ENCODE data around the gene PLK5. TPM values are rescaled to one million over a fixed set of nuclear protein-coding genes. Genes with fewer than 3 reads are reported as not detected.
"Not testable (repeated sequence)": the region's sequence is repeated elsewhere in the genome, so short reads cannot be mapped to it uniquely, and the experiment has no call there.

The PLK5 gene, protein sequence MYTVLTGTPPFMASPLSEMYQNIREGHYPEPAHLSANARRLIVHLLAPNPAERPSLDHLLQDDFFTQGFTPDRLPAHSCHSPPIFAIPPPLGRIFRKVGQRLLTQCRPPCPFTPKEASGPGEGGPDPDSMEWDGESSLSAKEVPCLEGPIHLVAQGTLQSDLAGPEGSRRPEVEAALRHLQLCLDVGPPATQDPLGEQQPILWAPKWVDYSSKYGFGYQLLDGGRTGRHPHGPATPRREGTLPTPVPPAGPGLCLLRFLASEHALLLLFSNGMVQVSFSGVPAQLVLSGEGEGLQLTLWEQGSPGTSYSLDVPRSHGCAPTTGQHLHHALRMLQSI
- not detected in 2 replicates for total RNA-seq

DNA sequence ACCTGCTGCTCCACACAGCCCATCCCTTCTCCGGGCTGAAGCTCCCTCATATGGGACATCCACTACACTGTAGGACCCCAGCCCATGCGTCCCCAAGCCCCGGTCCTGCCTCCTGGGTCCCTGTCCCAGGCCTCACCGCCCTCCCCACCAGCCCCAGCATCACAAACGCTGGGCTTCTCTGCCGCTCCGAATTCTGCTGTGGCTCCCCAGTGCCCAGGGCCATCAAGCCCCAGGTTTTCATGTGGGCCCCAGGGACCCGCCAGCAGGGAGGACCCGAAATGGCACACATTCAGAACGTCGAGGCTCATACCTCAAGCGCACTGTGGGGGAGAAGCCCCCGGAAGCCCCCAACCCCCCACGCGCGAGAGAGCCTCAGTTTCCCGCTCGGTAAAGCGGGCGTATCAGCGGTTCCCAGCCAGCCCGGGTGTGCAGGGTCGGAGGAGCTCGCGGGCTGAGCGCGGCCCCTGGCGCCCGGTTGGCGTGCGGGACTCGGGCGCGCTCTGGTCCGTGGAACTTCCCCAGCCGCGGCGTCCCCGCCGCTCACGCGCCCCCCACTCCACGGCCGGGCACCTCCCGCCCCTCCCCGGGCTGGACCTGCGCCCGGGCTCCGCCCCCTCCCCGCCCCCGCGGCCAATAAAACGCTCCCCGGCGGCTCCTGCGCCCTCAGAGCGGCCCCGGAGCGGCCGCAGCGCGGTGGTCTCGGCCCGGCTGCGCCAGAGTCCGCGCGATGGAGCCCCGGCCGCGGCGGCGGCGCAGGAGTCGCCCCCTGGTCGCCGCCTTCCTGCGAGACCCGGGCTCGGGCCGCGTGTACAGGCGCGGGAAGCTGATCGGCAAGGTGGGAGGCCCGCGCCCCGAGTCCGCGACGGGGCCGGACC, at the start of gene PLK5:
PLK5 (plus strand) TSS at position 666 of the 875 bp plus-strand sequence. CDS start 2,920 bp downstream, outside the sequence.
- DNase-seq (ENCODE audit: low read depth): no peak
- no peak for FAIRE-seq
- TF ChIP-seq, protein P1, sequence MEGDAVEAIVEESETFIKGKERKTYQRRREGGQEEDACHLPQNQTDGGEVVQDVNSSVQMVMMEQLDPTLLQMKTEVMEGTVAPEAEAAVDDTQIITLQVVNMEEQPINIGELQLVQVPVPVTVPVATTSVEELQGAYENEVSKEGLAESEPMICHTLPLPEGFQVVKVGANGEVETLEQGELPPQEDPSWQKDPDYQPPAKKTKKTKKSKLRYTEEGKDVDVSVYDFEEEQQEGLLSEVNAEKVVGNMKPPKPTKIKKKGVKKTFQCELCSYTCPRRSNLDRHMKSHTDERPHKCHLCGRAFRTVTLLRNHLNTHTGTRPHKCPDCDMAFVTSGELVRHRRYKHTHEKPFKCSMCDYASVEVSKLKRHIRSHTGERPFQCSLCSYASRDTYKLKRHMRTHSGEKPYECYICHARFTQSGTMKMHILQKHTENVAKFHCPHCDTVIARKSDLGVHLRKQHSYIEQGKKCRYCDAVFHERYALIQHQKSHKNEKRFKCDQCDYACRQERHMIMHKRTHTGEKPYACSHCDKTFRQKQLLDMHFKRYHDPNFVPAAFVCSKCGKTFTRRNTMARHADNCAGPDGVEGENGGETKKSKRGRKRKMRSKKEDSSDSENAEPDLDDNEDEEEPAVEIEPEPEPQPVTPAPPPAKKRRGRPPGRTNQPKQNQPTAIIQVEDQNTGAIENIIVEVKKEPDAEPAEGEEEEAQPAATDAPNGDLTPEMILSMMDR (IDR thresholded peaks at IDR 0.05; ENCODE audit: insufficient read depth, low read length, severe bottlenecking): no peak
- H3K27me3 ChIP-seq (ENCODE audit: control insufficient read depth, insufficient read depth, low read length): peaks cover 14% of the 10 kb centered on the region
- no peaks in the 10 kb centered on the region for H3K36me3 ChIP-seq (ENCODE audit: control insufficient read depth, insufficient read depth, low read length)
- H3K4me3 ChIP-seq (ENCODE audit: low read depth, low read length): no peak within 1 kb of the TSS

DNA sequence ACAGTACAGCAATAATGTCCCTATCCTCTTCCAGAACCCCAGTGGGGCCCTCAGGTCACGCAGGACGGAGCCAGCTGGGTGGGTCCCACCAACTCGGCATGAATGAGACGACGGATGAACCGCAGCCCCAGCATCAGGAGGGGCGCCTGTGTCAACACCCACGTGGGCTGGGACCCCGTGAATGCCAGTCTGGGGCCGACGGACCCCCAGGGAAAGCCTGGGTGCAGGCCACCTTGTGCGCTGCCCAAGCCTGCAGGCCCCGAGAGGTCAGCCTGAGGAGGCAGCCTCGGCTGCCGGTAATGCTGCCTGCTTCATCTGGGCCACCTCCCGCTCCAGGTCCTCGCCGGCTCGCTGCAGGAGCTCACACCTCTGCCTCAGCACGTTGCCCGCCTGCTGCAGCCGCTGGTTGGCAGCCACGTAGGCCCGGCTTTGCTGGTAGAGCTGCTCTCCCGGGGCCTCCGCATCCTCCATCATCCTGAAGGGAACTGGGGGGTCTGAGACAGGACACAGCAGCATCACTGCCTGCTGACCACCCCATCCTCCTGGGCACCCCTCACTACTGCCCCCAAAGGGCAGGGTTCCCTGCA, 49.0 kb upstream of the PLK5 start:
- no peaks in the 10 kb centered on the region for H3K27me3 ChIP-seq (ENCODE audit: control insufficient read depth, insufficient read depth, low read length)
- DNase-seq (ENCODE audit: low read depth): no peak
- no peak overlapping the region for H3K4me3 ChIP-seq (ENCODE audit: low read depth, low read length)
- TF ChIP-seq, protein P1 (IDR thresholded peaks at IDR 0.05; ENCODE audit: insufficient read depth, low read length, severe bottlenecking): no peak
- H3K36me3 ChIP-seq (ENCODE audit: control insufficient read depth, insufficient read depth, low read length): peaks cover 4% of the 10 kb centered on the region
- no peak for FAIRE-seq

DNA sequence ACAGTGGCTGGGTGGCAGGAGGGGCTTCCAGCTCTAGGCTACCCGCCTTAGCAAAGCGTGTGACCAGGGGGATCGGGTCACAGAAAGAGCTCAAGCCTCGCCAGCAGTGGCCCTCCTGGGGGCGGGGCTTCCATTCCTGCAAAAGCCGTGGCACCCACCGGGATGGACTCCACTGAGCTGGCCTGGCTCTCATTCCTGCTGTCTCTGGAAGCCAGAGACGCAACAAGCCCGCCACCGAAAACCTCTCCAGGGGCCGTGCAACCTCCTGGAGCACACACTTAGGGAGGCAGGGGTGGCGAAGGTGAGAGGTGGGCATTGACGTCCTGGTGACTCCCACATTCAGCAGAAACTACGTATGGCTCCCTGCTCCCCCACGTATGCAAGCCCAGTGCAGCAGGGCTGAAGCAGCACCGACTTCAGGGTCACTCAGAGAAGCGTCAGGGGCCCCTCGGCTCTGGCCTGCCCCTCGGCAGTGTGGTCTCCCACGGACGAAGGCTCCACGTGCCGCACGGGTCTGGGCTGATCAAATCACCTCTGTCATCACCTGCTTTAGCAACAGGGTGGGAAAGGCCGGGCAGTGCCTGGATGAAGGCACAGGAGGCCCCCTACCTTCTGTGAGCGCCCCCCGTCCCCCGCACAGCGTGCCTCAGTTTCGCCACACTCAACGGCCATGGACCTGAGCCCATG, 48.0 kb upstream of the PLK5 start:
- Histone ChIP-seq H3K27me3 (ENCODE audit: control insufficient read depth, insufficient read depth, low read length) (no peaks in the 10 kb centered on the region), H3K4me3 (ENCODE audit: low read depth, low read length) (no peak overlapping the region), H3K36me3 (ENCODE audit: control insufficient read depth, insufficient read depth, low read length) (peaks cover 4% of the 10 kb centered on the region)
- FAIRE-seq (no peak), DNase-seq (ENCODE audit: low read depth) (no peak)
- TF ChIP-seq, protein P1 (IDR thresholded peaks at IDR 0.05; ENCODE audit: insufficient read depth, low read length, severe bottlenecking): no peak

DNA sequence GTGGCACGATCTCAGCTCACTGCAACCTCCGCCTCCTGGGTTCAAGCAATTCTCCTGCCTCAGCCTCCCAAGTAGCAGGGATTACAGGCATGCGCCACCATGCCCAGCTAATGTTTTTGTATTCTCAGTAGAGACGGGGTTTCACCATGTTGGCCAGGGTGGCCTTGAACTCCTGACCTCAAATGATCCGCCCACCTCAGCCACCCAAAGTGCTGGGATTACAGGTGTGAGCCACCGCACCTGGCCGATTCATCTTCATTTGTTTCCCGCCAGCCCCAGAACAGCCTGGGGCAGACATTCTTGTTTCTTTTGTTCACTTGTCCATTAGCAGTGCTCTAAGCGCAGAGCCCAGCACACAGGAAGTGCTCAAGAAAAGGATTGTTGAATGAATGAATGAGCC, 46.8 kb upstream of the PLK5 start:
- H3K4me3 ChIP-seq (ENCODE audit: low read depth, low read length); DNase-seq (ENCODE audit: low read depth); H3K36me3 ChIP-seq (ENCODE audit: control insufficient read depth, insufficient read depth, low read length); FAIRE-seq; H3K27me3 ChIP-seq (ENCODE audit: control insufficient read depth, insufficient read depth, low read length): not testable (repeated sequence)

DNA sequence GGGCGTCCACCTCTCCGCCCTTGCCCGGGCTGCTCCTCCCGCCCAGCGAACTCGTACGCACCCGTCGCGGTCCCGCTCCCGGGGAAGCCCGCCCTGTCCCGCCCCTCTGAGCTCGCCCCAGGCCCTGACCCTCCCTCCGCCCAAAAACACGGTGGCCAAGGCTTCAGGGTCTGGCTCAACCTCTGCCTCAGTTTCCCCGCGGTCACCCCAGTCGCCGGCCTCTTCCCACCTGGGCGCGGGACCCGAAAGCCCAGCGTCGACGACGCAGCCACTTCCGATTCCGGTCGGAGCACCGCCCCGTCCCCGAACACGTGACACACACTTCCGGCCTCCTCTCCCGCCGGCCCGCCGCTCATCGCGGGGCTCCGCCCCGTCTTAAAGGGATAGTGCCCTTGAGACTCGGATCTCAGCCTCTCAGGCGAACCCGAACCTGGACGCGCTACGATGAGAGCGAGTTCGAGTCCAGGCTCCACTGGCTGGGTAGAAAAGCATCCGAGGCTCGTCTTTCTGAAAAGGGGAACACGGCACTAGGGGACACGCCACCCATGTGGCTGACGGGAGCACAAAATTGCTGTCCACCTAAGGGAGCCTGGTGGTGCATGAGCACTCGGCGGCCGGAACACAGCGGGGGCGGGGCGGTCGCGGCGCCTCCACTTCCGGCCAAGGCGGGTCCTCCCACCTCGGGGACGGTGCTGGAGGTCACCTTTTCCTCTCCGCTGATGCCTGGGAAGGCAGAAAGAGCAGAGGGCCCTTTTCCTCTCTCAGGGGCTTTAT, 44.8 kb upstream of the PLK5 start, which contains the start of gene C19orf25:
C19orf25 (minus strand) TSS at position 282 of the 774 bp plus-strand sequence. CDS start 312 bp downstream, outside the sequence.
- H3K4me3 ChIP-seq (ENCODE audit: low read depth, low read length): peak within 1 kb of the TSS; percentile 96
- no peaks in the 10 kb centered on the region for H3K27me3 ChIP-seq (ENCODE audit: control insufficient read depth, insufficient read depth, low read length)
- peaks cover 4% of the 10 kb centered on the region for H3K36me3 ChIP-seq (ENCODE audit: control insufficient read depth, insufficient read depth, low read length)
- FAIRE-seq (peak; percentile 81), DNase-seq (ENCODE audit: low read depth) (peak; percentile 81)
- TF ChIP-seq, protein P1 (IDR thresholded peaks at IDR 0.05; ENCODE audit: insufficient read depth, low read length, severe bottlenecking): no peak
